WTC11 (cell line): ENCODE measurements around the gene PSKH1. TPM values are rescaled to one million over a fixed set of nuclear protein-coding genes. Genes with fewer than 3 reads are reported as not detected.

Source experiments
- ATAC-seq: fragments of 200-7000 bp; cut with Tn5 transposase; 2 replicates; pipeline ENCODE4 v1.10.0; 2021; ENCODE audit warnings: mild to moderate bottlenecking, moderate library complexity
- CTCF ChIA-PET: fragments of 300-600 bp; sonication (Branson Sonifier 250); formaldehyde crosslinking; loops from one replicate; lab custom pipeline; 2021; ENCODE audit warnings: antibody characterized with exemption; lab: Charles Lee
- POLR2A ChIA-PET: fragments of 350-600 bp; sonication (Branson Sonifier 250); formaldehyde crosslinking; loops from one replicate; lab custom pipeline; 2021; ENCODE audit warnings: antibody characterized with exemption; lab: Charles Lee
- DNase-seq: peaks from one replicate; pipeline ENCODE4 v3.0.0; 2021; ENCODE audit warnings: low spot score
- H3K27ac Mint-ChIP-seq: 2 replicates; pipeline ENCODE4 v1.8.0; 2021; ENCODE audit warnings: mixed read lengths
- H3K27me3 Mint-ChIP-seq: 2 replicates; pipeline ENCODE4 v1.8.0; 2021; ENCODE audit warnings: low read depth, mild to moderate bottlenecking, moderate library complexity, mixed read lengths
- H3K36me3 Mint-ChIP-seq: 2 replicates; pipeline ENCODE4 v1.8.0; 2021; ENCODE audit warnings: mixed read lengths
- H3K4me1 Mint-ChIP-seq: 2 replicates; pipeline ENCODE4 v1.8.0; 2022; ENCODE audit warnings: mixed read lengths
- H3K4me3 Mint-ChIP-seq: 2 replicates; pipeline ENCODE4 v1.8.0; 2021; ENCODE audit warnings: mild to moderate bottlenecking, moderate library complexity, mixed read lengths
- H3K9me3 Mint-ChIP-seq: 2 replicates; pipeline ENCODE4 v1.8.0; 2021; ENCODE audit warnings: mixed read lengths
- AR ChIP-seq: fragments of 250-450 bp; sonication (Bioruptor Pico); IDR thresholded peaks from 2 replicates; pipeline ENCODE4 v1.9.0; 2021; ENCODE audit warnings: mild to moderate bottlenecking
- CBFB ChIP-seq: sonication (generic); formaldehyde crosslinking; IDR thresholded peaks from 2 replicates; pipeline ENCODE4 v1.8.1; 2022; ENCODE audit warnings: mild to moderate bottlenecking, low read depth, missing genetic modification reagents
- CREM ChIP-seq: sonication (generic); formaldehyde crosslinking; IDR thresholded peaks from 2 replicates; pipeline ENCODE4 v1.8.1; 2022; ENCODE audit warnings: mild to moderate bottlenecking, missing genetic modification reagents, moderate library complexity
- E2F5 ChIP-seq: sonication (generic); formaldehyde crosslinking; IDR thresholded peaks from 2 replicates; pipeline ENCODE4 v1.8.1; 2022; ENCODE audit warnings: mild to moderate bottlenecking, moderate library complexity, missing genetic modification reagents
- ETV6 ChIP-seq: sonication (generic); formaldehyde crosslinking; IDR thresholded peaks from 2 replicates; pipeline ENCODE4 v1.8.1; 2022; ENCODE audit warnings: mild to moderate bottlenecking, missing genetic modification reagents
- FOXK1 ChIP-seq: sonication (generic); formaldehyde crosslinking; IDR thresholded peaks from 2 replicates; pipeline ENCODE4 v1.8.0; 2022; ENCODE audit warnings: mild to moderate bottlenecking, moderate library complexity, missing genetic modification reagents
- GTF2I ChIP-seq: fragments of 250-450 bp; sonication (Bioruptor Pico); conservative IDR thresholded peaks from 2 replicates; pipeline ENCODE4 v1.4.0; 2021; ENCODE audit warnings: mild to moderate bottlenecking
- HMGXB4 ChIP-seq: sonication (generic); formaldehyde crosslinking; IDR thresholded peaks from 2 replicates; pipeline ENCODE4 v1.8.1; 2023; ENCODE audit warnings: mild to moderate bottlenecking, moderate library complexity, missing genetic modification reagents
- MYBL2 ChIP-seq: sonication (generic); formaldehyde crosslinking; IDR thresholded peaks from 2 replicates; pipeline ENCODE4 v1.8.1; 2023; ENCODE audit warnings: mild to moderate bottlenecking, moderate library complexity, missing genetic modification reagents
- SP1 ChIP-seq: sonication (generic); formaldehyde crosslinking; conservative IDR thresholded peaks from 2 replicates; pipeline ENCODE4 v1.8.1; 2022; ENCODE audit warnings: missing genetic modification reagents
- TP53 ChIP-seq: sonication (generic); formaldehyde crosslinking; IDR thresholded peaks from 2 replicates; pipeline ENCODE4 v1.8.1; 2023; ENCODE audit warnings: mild to moderate bottlenecking, missing genetic modification reagents
- ZNF121 ChIP-seq: sonication (generic); formaldehyde crosslinking; IDR thresholded peaks from 2 replicates; pipeline ENCODE4 v1.8.0; 2023; ENCODE audit warnings: missing genetic modification reagents
- ZNF232 ChIP-seq: sonication (generic); formaldehyde crosslinking; IDR thresholded peaks from 2 replicates; pipeline ENCODE4 v1.8.0; 2022; ENCODE audit warnings: mild to moderate bottlenecking, missing genetic modification reagents
- ZNF263 ChIP-seq: sonication (generic); formaldehyde crosslinking; IDR thresholded peaks from 2 replicates; pipeline ENCODE4 v1.8.1; 2022; ENCODE audit warnings: low read depth, mild to moderate bottlenecking, moderate library complexity, missing genetic modification reagents
- ZNF423 ChIP-seq: fragments of 250-450 bp; sonication (Bioruptor Pico); IDR thresholded peaks from 2 replicates; pipeline ENCODE4 v2.1.2; 2022; ENCODE audit warnings: mild to moderate bottlenecking, moderate library complexity
- ZNF512 ChIP-seq: sonication (generic); formaldehyde crosslinking; IDR thresholded peaks from 2 replicates; pipeline ENCODE4 v1.8.1; 2022; ENCODE audit warnings: missing genetic modification reagents, borderline replicate concordance
- ZSCAN18 ChIP-seq: fragments of 250-450 bp; sonication (Bioruptor Pico); IDR thresholded peaks from 2 replicates; pipeline ENCODE4 v2.1.2; 2022; ENCODE audit warnings: mild to moderate bottlenecking, moderate library complexity
- total RNA-seq: library from RNA; stranded (reverse); gene quantifications from 3 replicates; pipeline ENCODE4 v1.2.3, GENCODE V29; 2021

The PSKH1 gene
- total RNA-seq, 1 experiment from 2014 or later, result 32.6 TPM

GRCh38 chr16:67968400-67969253 is 75.6 kb downstream of the PSKH1 start, which contains the start of gene SLC12A4:
TSS of gene SLC12A4 (minus strand) at chr16:67968637. CDS start at chr16:67968553, 84 bp downstream.
- H3K27ac Mint-ChIP-seq, result peak within 1 kb of the TSS; percentile 92
- peak within 1 kb of the TSS; percentile 97 for H3K4me3 Mint-ChIP-seq
- peaks cover 5% of the 10 kb centered on the region; the same call in 1 of the 2 replicates for H3K27me3 Mint-ChIP-seq
- 0 out of 2 replicates have a peak, but pooled peaks cover 5% of the 10 kb centered on the region for H3K36me3 Mint-ChIP-seq
- H3K4me1 Mint-ChIP-seq, result peaks cover 44% of the 10 kb centered on the region
- H3K9me3 Mint-ChIP-seq, result no peaks in the 10 kb centered on the region
- ATAC-seq, result peak; percentile 75
- POLR2A ChIA-PET, result interaction anchor here (1.1 kb wide), 1 partner anchor 84 kb away, joined by 3 read pairs; the partner anchor contains the start of gene NRN1L
- peak; percentile 78 for DNase-seq
- no peak; the same call in 1 of the 2 replicates for TF ChIP-seq ETV6
- TF ChIP-seq CREM (CRISPR knock-in tag), result no peak
- TF ChIP-seq ZNF263 (CRISPR knock-in tag), result peak; percentile 94
- TF ChIP-seq ZNF512, result no peak
- TF ChIP-seq ZNF121 (CRISPR knock-in tag), result peak; percentile 99
- 0 out of 2 replicates have a peak, but pooled peaks have one; percentile 39 for TF ChIP-seq ZNF232 (CRISPR knock-in tag)
- TF ChIP-seq FOXK1, result peak; percentile 26; the same call in 1 of the 2 replicates
- peak; percentile 79; the same call in 1 of the 2 replicates for TF ChIP-seq ZSCAN18 (CRISPR knock-in tag)
- 0 out of 2 replicates have a peak, but pooled peaks have one; percentile 37 for TF ChIP-seq AR (CRISPR knock-in tag)
- TF ChIP-seq SP1 (CRISPR knock-in tag), result peak; percentile 97
- no peak for TF ChIP-seq CBFB (CRISPR knock-in tag)
- TF ChIP-seq MYBL2 (CRISPR knock-in tag), result 0 out of 2 replicates have a peak, but pooled peaks have one; percentile 11
- TF ChIP-seq E2F5 (CRISPR knock-in tag), result peak; percentile 99
- no peak for TF ChIP-seq TP53 (CRISPR knock-in tag)
- TF ChIP-seq HMGXB4 (CRISPR knock-in tag), result peak; percentile 23; the same call in 1 of the 2 replicates
- peak; percentile 85 for TF ChIP-seq ZNF423 (CRISPR knock-in tag)
- peak; percentile 99 for TF ChIP-seq GTF2I (CRISPR knock-in tag)
- CTCF ChIA-PET, result interaction anchor here (0.6 to 1.7 kb wide), 5 partner anchors 12 to 399 kb away, joined by 3 read pairs; partner anchors contain the start of genes DPEP3, NRN1L, PRMT7 and SLC7A6OS
